Gastroesophageal sphincter (tissue), 4 donors: ENCODE results near the gene ACTN1. TPM values are rescaled to one million over a fixed set of nuclear protein-coding genes. Genes with fewer than 3 reads are reported as not detected.

Experiments used
- ATAC-seq: fragments of 150-250 bp; one replicate; pipeline ENCODE4 v1.9.1; 2016; ENCODE audit warnings: mild to moderate bottlenecking, moderate library complexity
- H3K27ac ChIP-seq, 4 donors: fragments of 200-600 bp; sonication (generic) in 3 of 4; 1 replicate in 3 of 4; 2 replicates in 1 of 4; pipeline ENCODE4 v1.5.1; 2016 to 2019
- H3K27me3 ChIP-seq: fragments of 200-600 bp; sonication (generic); one replicate; pipeline ENCODE4 v1.5.1; 2019
- H3K36me3 ChIP-seq, 2 donors: fragments of 200-600 bp; sonication (generic); one replicate each; pipeline ENCODE4 v1.5.1; 2019; ENCODE audit warnings: control low read depth in 1 of 2
- H3K4me1 ChIP-seq, 3 donors: fragments of 200-600 bp; sonication (generic); 1 replicate in 2 of 3; 2 replicates in 1 of 3; pipeline ENCODE4 v1.5.1; 2016 to 2019; ENCODE audit warnings: control low read depth in 2 of 3
- H3K4me3 ChIP-seq, 2 donors: fragments of 200-600 bp; sonication (generic); one replicate each; pipeline ENCODE4 v1.5.1; 2019; ENCODE audit warnings: mild to moderate bottlenecking in 1 of 2, moderate library complexity in 1 of 2
- H3K9me3 ChIP-seq, 3 donors: fragments of 200-600 bp; sonication (generic); one replicate each; pipeline ENCODE4 v1.5.1; 2017 to 2019; ENCODE audit warnings: control low read depth in 2 of 3
- EP300 ChIP-seq: sonication (generic); formaldehyde crosslinking; IDR thresholded peaks from one replicate; pipeline ENCODE4 v1.6.1; 2017; ENCODE audit warnings: antibody characterized with exemption, mild to moderate bottlenecking
- POLR2A ChIP-seq, 2 donors: fragments of 450-650 bp; IDR thresholded peaks; one replicate each; pipeline ENCODE4 v1.6.1; 2017; ENCODE audit warnings: antibody characterized with exemption in 2 of 2, mild to moderate bottlenecking in 2 of 2, moderate library complexity in 1 of 2
- POLR2AphosphoS5 ChIP-seq: sonication (generic); formaldehyde crosslinking; IDR thresholded peaks from one replicate; pipeline ENCODE4 v1.6.1; 2017; ENCODE audit warnings: antibody characterized with exemption
- WGBS, 2 donors: methylation state at CpG; one replicate each; pipeline ENCODE4 v1.1.5; 2018; ENCODE audit warnings: low coverage in 1 of 2; 5-methylcytosine and 5-hydroxymethylcytosine counted together
- total RNA-seq, 4 donors: library from RNA; depleted of rRNA; stranded (reverse); fragments of >200 nt; gene quantifications; one replicate each; pipeline ENCODE4 v1.1.0, GENCODE V29; 2016
- TF ChIP-seq, protein P1 (sequence below), 4 experiments: fragments of 200-600 bp in 2 of 4; fragments of 450-650 bp in 2 of 4; sonication (generic) in 1 of 4; IDR thresholded peaks; one replicate each; pipeline ENCODE4 v1.5.1; 2017 to 2019; ENCODE audit warnings: antibody characterized with exemption in 4 of 4, mild to moderate bottlenecking in 2 of 4, moderate library complexity in 2 of 4

The ACTN1 gene
- total RNA-seq, 4 donors from 2014 or later, result 776 to 1,910 (median 969) TPM

DNA sequence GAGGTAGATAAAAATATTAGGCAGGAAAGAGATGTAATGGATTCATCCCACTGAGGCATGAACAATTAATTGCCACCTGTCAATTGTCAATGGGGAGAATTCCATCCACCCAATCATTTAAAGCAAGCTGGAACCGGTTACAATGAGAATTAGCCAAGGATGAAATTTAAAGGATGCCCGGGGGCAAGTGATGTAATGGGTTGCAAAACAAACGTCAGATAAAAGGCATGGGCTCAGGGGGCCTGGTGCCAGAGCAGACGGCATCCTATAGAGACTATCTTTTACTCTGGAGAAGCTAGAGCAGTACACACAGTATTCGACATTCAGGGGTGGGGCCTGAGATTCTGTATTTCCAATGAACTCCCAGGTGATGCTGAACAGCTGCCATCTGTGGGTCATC lies 105.7 kb downstream of the ACTN1 start:
- TF ChIP-seq, protein P1, sequence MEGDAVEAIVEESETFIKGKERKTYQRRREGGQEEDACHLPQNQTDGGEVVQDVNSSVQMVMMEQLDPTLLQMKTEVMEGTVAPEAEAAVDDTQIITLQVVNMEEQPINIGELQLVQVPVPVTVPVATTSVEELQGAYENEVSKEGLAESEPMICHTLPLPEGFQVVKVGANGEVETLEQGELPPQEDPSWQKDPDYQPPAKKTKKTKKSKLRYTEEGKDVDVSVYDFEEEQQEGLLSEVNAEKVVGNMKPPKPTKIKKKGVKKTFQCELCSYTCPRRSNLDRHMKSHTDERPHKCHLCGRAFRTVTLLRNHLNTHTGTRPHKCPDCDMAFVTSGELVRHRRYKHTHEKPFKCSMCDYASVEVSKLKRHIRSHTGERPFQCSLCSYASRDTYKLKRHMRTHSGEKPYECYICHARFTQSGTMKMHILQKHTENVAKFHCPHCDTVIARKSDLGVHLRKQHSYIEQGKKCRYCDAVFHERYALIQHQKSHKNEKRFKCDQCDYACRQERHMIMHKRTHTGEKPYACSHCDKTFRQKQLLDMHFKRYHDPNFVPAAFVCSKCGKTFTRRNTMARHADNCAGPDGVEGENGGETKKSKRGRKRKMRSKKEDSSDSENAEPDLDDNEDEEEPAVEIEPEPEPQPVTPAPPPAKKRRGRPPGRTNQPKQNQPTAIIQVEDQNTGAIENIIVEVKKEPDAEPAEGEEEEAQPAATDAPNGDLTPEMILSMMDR (IDR thresholded peaks at IDR 0.05), result no peak
- TF ChIP-seq POLR2A (IDR thresholded peaks at IDR 0.05) (no peak), POLR2AphosphoS5 (no peak), EP300 (no peak)
- no peak overlapping the region for H3K4me3 ChIP-seq
- no peak overlapping the region for H3K27ac ChIP-seq
- no peaks in the 10 kb centered on the region for H3K27me3 ChIP-seq
- H3K9me3 ChIP-seq, result no peaks in the 10 kb centered on the region
- 73% methylated on average over 5 of the region's 5 CpGs; no CpG with 5 or more reads in 1 of the 2 donors for WGBS, 2 donors
- no peak for ATAC-seq
- peaks cover 0 to 79% of the 10 kb centered on the region in 2 donors for H3K36me3 ChIP-seq
- H3K4me1 ChIP-seq, result no peaks in the 10 kb centered on the region

DNA sequence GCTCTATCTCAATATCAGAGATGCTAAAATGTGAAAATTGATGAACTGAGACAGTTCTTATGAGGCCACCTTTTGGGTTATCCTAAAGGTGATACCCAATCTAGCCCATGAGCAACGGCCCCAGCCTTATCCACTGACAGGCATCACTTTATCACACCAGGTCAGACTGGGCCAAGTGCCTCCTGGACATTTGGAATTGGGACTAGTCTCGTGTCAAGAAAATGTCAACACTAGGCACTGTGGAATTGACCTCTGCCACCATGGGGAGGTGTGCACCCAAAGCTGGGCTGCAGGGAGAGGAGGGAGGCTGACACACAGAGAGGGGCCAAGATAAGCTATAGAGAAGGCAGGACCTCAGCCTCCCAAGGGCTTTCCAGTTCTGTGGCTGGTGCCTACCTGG lies 107.7 kb downstream of the ACTN1 start:
- Histone ChIP-seq H3K27me3 (no peaks in the 10 kb centered on the region), H3K4me3 (no peak overlapping the region), H3K4me1 (no peaks in the 10 kb centered on the region), H3K9me3 (no peaks in the 10 kb centered on the region), H3K36me3 (peaks cover 0 to 59% of the 10 kb centered on the region in 2 donors), H3K27ac (peak overlapping the region in 1 of 4 donors; percentile 9)
- TF ChIP-seq POLR2AphosphoS5 (peak; percentile 4), POLR2A (IDR thresholded peaks at IDR 0.05) (no peak)
- 58 to 60% methylated on average over 1 to 2 of the region's 2 CpGs for WGBS, 2 donors
- no peak for ATAC-seq

DNA sequence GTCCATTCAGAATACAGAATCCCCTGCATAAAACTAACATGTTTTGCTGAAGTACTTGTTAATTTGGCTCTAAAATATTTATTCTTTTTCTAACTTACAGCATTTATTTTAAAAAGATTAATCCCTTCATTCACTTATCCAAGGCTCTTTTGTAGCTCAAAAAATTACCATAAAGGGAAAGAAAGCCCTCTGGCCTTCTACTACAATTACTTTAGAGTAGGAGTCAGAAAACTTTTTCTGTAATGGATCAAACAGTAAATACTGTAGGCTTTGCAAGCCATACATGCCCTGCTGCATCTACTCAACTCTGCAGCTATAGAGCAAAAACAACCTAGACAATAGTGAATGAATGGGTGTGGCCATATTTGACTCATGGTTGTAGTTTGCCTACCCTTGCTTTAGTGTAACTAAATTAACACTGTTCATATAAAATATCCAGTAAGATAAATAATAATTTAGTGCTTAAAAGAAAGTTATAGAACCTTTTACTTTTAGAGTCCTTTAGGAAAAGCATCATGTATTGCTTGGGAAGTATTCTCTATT lies 112.0 kb downstream of the ACTN1 start:
- peaks cover 0 to 15% (median 0%) of the 10 kb centered on the region in 3 donors for H3K9me3 ChIP-seq
- no peaks in the 10 kb centered on the region for H3K27me3 ChIP-seq
- H3K27ac ChIP-seq, result no peak overlapping the region
- TF ChIP-seq POLR2AphosphoS5 (no peak), EP300 (no peak)
- TF ChIP-seq, protein P1 (IDR thresholded peaks at IDR 0.05), result no peak
- H3K36me3 ChIP-seq, result peaks cover 0 to 16% of the 10 kb centered on the region in 2 donors
- H3K4me1 ChIP-seq, result no peaks in the 10 kb centered on the region
- H3K4me3 ChIP-seq, result no peak overlapping the region
- ATAC-seq, result no peak

DNA sequence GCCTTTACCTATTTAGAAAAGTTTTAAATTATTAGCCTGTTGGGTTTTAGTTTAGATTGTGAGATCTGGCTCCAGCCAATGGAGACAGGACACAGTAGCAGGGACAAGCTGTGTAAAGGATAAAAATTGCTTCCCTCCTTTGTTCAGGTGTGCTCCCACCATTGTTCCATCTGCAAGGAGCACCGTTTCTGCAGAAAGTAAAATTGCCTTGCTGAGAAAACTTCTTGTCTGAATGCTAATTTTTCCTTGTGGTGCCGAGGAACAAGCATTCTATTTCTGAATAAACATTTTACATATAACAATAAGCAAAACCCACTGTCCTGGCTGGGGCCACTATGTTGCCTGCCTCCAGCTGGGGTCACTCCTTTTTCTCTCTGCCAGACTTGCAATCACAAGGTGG lies 113.6 kb downstream of the ACTN1 start:
- WGBS, 2 donors, result 94 to 96% methylated on average over 2 of the region's 2 CpGs
- Histone ChIP-seq H3K4me3 (no peak overlapping the region), H3K9me3 (peaks cover 0 to 15% (median 0%) of the 10 kb centered on the region in 3 donors), H3K4me1 (no peaks in the 10 kb centered on the region), H3K27me3 (no peaks in the 10 kb centered on the region), H3K36me3 (peaks cover 0 to under 1% of the 10 kb centered on the region in 2 donors), H3K27ac (no peak overlapping the region)
- TF ChIP-seq EP300 (no peak), POLR2AphosphoS5 (no peak), POLR2A (IDR thresholded peaks at IDR 0.05) (no peak)
- TF ChIP-seq, protein P1 (IDR thresholded peaks at IDR 0.05), result no peak
- no peak for ATAC-seq

DNA sequence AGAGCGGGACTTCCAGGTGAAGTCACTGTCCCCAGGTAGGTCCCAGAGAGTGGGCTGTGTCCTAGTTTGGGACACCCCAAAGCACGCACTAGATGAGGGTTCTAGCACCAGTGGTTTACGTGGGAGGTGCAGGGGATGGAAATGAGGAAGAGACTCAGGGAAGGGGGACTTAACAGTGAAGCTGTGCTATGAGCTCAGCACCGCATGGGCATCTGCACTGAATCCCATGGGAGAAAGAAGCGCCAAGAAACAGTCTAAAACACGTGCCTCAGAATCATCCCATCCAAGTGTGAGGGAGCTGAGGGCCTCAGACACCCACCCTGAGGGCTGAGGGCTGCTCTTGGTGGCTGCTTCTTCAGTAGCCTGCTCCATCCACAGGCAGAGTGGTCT lies 114.7 kb downstream of the ACTN1 start:
- Histone ChIP-seq H3K36me3 (no peaks in the 10 kb centered on the region), H3K4me3 (no peak overlapping the region), H3K9me3 (peaks cover 0 to 15% (median 0%) of the 10 kb centered on the region in 3 donors), H3K27ac (no peak overlapping the region), H3K27me3 (no peaks in the 10 kb centered on the region), H3K4me1 (no peaks in the 10 kb centered on the region)
- TF ChIP-seq EP300 (no peak), POLR2AphosphoS5 (no peak), POLR2A (IDR thresholded peaks at IDR 0.05) (no peak)
- TF ChIP-seq, protein P1 (IDR thresholded peaks at IDR 0.05), result no peak
- no peak for ATAC-seq
- 72% methylated on average over 2 of the region's 6 CpGs; no CpG with 5 or more reads in 1 of the 2 donors for WGBS, 2 donors
